H4 (cell line): ENCODE measurements around the gene CYP3A4. TPM values are rescaled to one million over a fixed set of nuclear protein-coding genes. Genes with fewer than 3 reads are reported as not detected.
"Not testable (repeated sequence)": the region's sequence is repeated elsewhere in the genome, so short reads cannot be mapped to it uniquely, and the experiment has no call there.

ENCODE experiments used
- DNase-seq: peaks from one replicate; pipeline ENCODE4 v3.0.0-alpha.2; 2015; ENCODE audit warnings: low spot score
- total RNA-seq: library from RNA; depleted of rRNA; stranded (reverse); fragments of >200 nt; shearing (Covaris generic); gene quantifications from 2 replicates; pipeline ENCODE4 v1.2.3, GENCODE V29; 2014

Gene CYP3A4
- total RNA-seq, 1 experiment from 2014 or later: not detected

- peak; percentile 14 for DNase-seq
These were observed 31.6 kb downstream of the CYP3A4 start for GRCh38 chr7:99752356-99752755.

DNA sequence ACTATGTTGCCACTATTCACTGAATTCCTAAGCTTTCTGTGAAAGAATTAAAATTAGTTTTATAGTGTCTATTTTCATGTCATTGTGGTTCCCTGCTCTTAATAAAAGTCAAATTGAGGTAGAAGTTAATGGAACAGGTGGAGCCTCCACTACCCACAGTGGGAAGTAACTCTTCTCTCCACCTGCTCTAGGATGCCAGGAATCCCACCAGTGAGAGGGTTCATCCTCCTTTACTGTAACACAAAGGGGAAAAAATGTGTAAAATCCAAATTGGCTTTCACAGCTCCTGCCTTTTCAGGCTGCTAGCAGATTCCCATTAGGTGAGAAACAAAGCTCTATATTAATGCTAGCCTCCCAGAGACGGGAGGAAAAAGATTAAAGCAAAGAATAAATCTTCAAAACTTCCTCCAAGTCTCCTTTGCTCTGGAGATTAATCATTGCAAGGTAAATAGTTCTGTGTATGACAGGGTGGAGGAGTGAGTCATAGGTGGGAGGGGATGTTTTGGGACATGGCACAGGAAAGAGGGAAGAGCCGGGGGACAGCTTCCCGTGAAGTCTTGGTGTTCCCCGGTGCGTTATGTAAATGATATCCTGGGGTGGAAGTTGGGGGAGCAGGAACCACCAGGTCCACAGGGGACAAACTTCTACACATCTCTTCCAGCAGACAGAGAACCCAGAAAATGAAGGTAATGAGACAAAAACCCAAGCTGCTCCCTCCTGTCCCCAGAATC, 32.5 kb downstream of the CYP3A4 start:
- not testable (repeated sequence) for DNase-seq

DNA sequence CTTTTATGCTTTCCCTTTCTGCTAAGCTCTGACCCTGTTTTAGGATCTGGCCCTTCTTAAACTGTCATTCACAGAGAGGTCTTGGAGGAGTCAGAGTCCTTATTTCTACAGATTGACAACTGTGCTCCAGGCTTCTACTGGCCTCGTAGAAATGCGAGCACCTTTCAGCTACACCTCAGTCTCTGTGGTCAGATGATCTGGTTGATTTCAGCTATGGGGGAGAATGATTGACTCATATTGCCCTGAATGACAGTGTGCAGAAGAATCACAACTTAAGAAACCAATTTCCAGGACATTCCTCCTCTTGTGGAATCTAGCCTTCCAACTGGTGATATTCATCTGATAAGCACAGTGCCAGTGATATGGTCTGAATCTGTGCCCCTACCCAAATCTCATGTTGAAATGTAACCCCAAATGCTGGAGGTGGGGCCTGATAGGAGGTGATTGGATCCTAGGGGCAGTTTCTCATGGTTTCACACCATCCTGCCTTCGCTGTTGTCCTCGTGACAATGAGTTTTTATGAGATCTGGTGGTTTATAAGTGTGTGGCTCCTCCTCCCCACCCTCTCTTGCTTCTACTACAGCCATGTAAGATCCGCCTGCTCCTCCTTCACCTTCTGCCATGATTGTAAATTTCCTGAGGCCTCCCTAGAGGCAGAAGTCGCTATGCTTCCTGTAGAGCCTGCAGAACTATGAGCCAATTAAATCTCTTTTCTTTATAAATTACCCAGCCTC, 35.0 kb downstream of the CYP3A4 start:
- DNase-seq: no peak

DNA sequence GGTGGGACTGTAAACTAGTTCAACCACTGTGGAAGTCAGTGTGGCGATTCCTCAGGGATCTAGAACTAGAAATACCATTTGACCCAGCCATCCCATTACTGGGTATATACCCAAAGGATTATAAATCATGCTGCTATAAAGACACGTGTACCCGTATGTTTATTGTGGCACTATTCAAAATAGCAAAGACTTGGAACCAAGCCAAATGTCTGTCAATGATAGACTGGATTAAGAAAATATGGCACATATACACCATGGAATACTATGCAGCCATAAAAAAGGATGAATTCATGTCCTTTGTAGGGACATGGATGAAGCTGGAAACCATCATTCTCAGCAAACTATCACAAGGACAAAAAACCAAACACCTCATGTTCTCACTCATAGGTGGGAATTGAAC, 37.1 kb downstream of the CYP3A4 start:
- DNase-seq: not testable (repeated sequence)

GRCh38 chr7:99745395-99745794, 38.6 kb downstream of the CYP3A4 start:
- not testable (repeated sequence) for DNase-seq

DNA sequence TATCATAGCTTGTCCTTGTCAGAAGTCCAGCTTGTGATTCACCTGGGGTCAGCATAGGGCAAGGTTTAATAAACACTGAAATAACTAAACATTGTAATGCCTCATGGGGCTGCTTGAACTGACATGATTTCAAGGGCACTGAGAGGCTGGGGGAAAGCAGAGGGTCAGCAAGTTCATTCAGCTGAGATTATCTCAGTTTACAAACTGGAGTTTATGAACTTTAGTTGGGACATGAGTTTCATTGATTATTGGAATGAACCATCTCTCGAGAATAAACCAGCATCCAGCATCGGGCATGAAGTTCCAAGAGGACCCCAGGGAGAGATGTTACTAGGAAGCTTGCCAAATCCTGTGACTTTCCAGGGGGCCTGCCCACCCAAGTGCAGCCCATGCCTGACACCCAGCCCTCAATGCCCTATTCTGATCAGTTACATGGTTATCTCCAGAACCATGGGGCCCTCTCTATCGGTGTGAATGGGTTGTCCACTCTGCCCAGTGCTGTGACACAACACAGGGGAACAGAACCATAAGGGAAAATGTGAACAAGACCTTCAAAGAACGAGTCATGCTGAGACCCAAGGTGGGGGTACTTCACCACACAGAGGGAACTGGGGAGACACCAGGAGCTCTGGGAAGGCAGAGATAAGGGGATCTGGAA, 41.1 kb downstream of the CYP3A4 start:
- DNase-seq: no peak

- DNase-seq: no peak
These were observed 42.6 kb downstream of the CYP3A4 start for GRCh38 chr7:99741441-99741795.

DNA sequence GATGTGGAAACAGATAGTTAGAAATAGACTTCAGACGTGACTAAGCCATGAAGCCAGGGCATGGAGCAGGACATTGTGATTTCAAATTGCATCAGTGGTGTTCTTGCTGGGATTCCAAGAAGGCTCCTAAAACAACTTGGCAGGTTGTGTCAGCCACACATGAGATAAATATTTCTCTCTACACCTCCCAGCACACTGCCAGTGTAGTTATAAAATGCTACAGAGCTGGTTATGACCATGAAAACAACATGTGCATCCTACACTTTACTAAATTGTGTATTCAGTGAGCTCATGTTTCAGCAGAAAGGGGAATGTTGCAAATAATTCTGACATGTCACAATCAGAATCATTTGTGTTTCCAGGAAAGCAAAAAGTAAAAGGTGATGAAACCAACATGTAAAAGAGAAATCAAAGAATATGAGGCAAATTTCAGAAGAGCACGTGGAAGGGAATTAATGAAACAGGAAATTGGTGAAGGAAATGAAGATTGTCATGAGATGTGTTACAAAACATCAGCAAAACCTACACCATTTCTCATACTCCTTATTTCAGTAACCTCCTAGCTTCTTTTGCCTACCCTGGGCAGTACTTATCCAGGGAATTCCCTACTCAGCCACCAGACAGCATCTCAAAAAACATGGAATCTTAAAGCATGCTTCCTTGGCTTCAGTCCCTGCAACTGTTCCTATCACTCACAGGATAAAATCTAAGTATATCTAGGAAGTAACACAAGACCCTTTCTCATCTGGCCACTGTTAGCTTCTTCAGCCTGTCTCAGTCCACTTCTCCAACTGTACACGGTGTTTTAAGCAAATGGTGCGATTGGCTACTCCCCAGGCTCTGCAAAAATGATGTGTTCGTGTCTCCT, 43.2 kb downstream of the CYP3A4 start:
- DNase-seq: no peak

- DNase-seq: no peak
These were observed 44.0 kb downstream of the CYP3A4 start for GRCh38 chr7:99739699-99740572.

DNA sequence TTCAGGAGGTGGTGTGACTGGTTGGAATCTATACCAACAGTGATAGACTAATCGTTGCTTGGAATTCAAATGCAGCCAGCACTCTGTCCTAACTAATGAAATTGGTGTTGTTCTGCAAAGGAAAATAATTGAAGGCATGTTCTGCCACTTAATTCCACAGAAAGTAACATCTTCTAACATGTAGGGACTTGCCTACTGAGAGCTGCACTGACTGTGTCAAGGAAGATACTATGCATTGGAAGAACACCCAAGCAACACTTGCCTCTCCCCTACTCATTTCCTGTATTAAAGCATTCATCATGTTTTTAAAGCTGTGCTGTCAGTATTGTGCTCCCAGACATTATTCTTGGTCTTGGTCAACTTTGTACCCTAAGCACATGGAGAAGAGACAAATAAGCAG, 46.3 kb downstream of the CYP3A4 start:
- DNase-seq: no peak

GRCh38 chr7:99736667-99737066, 47.3 kb downstream of the CYP3A4 start:
- not testable (repeated sequence) for DNase-seq

DNA sequence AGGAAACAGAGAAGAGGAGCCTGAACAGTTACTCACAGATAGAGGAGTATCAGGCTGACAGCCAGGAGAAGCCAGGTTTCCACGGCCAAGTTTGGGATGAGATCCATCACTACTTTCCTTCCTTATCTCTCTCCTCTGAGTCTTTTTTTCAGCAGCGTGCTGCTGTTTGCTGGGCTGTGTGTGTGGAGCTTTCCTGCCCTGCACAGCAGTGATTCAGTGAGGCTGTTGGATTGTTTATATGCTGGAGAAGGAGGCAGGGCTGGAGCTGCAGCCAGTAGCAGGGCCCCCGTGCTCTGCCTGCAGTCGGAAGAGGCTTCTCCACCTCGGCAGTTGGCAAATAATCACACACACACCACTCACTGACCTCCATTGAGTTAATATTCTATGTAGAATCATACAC, 49.0 kb downstream of the CYP3A4 start, which contains the start of gene CYP3A7:
Gene CYP3A7 (minus strand): TSS at position 210 of the 400 bp plus-strand sequence. CDS start 103 bp downstream, at position 107.
- no peak for DNase-seq

GRCh38 chr7:99733448-99733847, 50.5 kb downstream of the CYP3A4 start:
- DNase-seq: no peak

DNA sequence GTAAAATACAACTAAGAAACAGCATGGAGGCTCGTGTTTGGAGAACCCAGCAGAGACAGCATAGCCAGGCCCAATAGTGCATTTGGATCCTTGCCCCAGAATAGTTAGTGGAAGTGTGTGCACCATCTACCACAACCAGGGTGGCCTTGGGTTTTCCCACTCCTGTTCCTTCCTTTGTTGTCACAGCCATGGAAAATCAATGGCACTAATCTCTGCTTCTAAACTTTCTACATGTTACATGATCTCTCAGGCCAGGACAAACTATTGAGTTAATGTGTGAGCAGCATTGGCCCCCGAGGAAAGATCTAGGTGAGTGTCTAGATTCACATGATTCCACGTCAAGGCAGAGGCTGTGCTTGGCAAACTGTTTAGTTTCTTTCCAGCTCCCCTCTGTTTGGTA, 51.0 kb downstream of the CYP3A4 start:
- no peak for DNase-seq

- no peak for DNase-seq
These were observed 52.2 kb downstream of the CYP3A4 start for GRCh38 chr7:99731638-99732374.

- DNase-seq: no peak
These were observed 53.0 kb downstream of the CYP3A4 start for GRCh38 chr7:99730992-99731391.

DNA sequence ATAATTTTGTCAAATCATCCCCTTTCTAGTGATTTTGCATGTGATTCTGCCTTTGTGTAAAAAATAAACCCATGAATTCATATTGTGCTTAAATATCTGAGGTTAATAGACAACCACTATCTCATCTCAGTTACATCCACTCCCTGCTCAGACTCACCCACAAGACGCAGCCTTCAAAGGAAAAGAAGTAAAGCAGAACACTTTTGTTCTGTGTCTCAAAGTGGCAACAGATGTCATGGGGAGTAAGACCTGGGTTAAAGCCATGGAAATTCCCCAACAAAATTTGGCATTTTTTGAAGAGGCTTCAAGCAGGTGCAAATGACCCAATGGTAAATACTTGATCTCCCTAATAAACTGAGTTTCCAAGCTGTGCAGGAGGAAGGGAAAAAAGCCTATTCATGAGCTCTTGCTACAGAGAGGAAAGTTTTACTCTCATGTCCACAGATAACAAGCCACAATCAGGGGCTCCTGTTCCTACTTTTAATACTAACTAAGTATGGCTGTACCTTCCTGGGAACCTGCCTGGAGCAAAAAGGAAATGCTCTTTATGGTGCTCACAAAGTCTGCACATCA, 53.7 kb downstream of the CYP3A4 start:
- no peak for DNase-seq

DNA sequence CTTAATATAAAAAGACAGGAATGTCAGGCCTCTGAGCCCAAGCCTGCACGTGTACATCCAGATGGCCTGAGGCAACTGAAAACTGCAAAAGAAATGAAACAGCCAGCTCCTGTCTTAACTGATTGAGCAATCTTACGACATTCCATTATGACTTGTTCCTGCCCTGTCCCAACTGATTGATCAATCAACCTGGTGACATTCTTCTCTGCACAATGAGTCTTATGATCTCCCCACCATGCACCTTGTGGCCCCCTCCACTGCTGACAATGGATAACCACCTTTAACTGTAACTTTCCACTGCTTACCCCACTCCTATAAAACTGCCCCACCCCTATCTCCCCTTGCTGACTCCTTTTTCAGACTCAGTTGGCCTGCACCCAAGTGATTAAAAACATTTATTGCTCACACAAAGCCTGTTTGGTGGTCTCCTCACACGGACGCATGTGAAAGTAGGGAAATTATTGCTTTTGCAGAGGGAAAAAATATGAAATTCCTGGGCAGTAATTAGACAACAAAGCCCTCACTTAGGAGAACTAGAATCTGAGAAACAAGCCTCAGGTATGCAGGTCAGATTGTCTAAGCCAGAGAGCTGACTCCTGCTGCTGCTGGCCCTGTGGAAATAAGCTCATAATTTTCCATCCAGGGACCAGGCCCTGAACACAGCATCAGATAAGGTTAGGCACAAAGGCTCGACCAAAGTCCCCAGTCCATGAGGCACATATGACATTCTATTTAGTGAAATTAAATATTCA, 54.3 kb downstream of the CYP3A4 start:
- DNase-seq: no peak

DNA sequence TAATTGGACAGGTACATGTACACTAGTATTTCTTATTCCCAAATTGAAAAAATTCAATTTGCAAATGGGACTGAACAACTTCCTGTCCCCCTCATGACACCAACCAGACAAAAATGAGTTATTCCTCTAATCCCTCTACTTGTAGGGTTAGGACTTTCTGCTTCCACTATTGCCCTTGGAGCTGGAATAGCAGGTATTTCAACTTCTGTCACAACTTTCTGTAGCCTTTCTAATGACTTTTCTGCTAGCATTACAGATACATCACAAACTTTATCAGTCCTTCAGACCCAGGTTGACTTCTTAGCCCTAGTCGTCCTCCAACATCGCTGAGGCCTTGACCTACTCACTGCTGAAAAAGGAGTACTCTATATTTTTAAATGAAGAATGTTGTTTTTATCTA, 55.4 kb downstream of the CYP3A4 start:
- no peak for DNase-seq
